ENCODE measurements around the gene ZBTB7C.

DNA sequence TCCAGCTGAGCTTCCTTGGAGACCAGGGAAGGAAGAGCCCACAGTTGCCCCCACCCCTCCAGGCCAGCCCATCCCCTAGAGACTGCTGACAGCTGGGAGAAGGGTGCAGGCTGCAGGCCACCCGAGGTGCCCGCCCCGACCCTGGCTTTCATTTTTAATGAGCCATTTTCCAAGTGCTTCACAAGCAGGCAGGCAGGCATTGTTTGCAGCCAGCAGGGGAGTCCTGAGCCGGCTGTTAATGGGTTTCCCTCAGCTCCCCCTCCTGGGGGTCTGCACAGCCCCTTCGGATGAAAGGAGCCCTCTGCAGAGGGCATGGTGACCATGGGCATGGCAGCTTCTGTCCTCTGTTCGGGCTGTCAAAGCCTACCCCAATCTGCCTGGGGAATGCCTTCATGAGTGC lies 94.5 kb downstream of the ZBTB7C start:
- TF ChIP-seq BHLHE40 (IDR thresholded peaks at IDR 0.05; ENCODE audit: borderline replicate concordance in 1 of 2, low read depth in 2 of 2, low read length in 1 of 2) (no peak), MTA3 (IDR thresholded peaks at IDR 0.05; ENCODE audit: borderline replicate concordance, low read length) (no peak)

All from GM12878 (cell line).